ENCODE data around the gene PLXDC2.

DNA sequence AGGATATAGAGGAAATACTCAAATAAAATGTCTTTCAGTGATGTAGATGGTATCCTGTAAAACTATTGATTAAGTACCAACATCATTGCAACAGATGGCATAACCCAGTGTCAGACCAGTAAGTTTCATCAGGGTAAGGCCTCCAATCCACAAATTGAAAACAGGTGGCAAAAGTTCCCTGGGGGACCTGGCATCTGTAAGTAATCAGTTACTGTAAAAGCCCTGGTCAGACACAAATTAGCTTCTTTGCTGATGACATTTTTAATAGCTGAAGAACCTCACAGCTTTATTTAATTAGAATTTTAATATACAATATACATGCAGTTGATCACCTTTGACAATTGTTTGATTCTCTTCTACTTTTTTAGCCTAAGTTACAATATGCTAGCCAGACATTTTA, 152.5 kb downstream of the PLXDC2 start:
- TF ChIP-seq, protein P1, sequence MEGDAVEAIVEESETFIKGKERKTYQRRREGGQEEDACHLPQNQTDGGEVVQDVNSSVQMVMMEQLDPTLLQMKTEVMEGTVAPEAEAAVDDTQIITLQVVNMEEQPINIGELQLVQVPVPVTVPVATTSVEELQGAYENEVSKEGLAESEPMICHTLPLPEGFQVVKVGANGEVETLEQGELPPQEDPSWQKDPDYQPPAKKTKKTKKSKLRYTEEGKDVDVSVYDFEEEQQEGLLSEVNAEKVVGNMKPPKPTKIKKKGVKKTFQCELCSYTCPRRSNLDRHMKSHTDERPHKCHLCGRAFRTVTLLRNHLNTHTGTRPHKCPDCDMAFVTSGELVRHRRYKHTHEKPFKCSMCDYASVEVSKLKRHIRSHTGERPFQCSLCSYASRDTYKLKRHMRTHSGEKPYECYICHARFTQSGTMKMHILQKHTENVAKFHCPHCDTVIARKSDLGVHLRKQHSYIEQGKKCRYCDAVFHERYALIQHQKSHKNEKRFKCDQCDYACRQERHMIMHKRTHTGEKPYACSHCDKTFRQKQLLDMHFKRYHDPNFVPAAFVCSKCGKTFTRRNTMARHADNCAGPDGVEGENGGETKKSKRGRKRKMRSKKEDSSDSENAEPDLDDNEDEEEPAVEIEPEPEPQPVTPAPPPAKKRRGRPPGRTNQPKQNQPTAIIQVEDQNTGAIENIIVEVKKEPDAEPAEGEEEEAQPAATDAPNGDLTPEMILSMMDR (conservative IDR thresholded peaks at IDR 0.05; ENCODE audit: low read length): no peak
- TF ChIP-seq EZH2phosphoT487 (IDR thresholded peaks at IDR 0.05; ENCODE audit: borderline replicate concordance): no peak

Measured in Loucy (cell line).